K562 (cell line): ENCODE measurements around the gene POLR3GL. TPM values are rescaled to one million over a fixed set of nuclear protein-coding genes. Genes with fewer than 3 reads are reported as not detected.

ENCODE experiments used
- ARHGAP35 ChIP-seq: fragments of 450-650 bp; IDR thresholded peaks from 2 replicates; pipeline ENCODE4 v1.6.1; 2018; ENCODE audit not compliant: partially characterized antibody
- CEBPB ChIP-seq: fragments of 450-650 bp; IDR thresholded peaks from 2 replicates; pipeline ENCODE4 v1.6.1; 2016; ENCODE audit warnings: missing genetic modification characterization, missing compliant biosample characterization
- CHCHD3 ChIP-seq: fragments of 250-450 bp; sonication (Bioruptor Pico); IDR thresholded peaks from 2 replicates; pipeline ENCODE4 v2.1.2; 2022; ENCODE audit warnings: mild to moderate bottlenecking
- FOXJ2 ChIP-seq: fragments of 200-800 bp; sonication (Bioruptor generic); IDR thresholded peaks from 2 replicates; pipeline ENCODE4 v1.6.1; 2016; ENCODE audit warnings: missing genetic modification characterization, missing compliant biosample characterization
- HDAC2 ChIP-seq: fragments of 450-650 bp; IDR thresholded peaks from 2 replicates; pipeline ENCODE4 v1.6.1; 2016; ENCODE audit warnings: mild to moderate bottlenecking
- IFI16 ChIP-seq: fragments of 250-450 bp; sonication (Bioruptor Pico); IDR thresholded peaks from 2 replicates; pipeline ENCODE4 v2.1.2; 2022; ENCODE audit warnings: mild to moderate bottlenecking, inconsistent platforms
- MCM2 ChIP-seq: fragments of 450-650 bp; IDR thresholded peaks from 2 replicates; pipeline ENCODE4 v1.6.1; 2017; ENCODE audit warnings: low read depth, mild to moderate bottlenecking
- NR3C1 ChIP-seq: sonication (generic); formaldehyde crosslinking; IDR thresholded peaks from 2 replicates; pipeline ENCODE4 v1.8.1; 2022; ENCODE audit warnings: missing genetic modification reagents
- PHF20 ChIP-seq: fragments of 450-650 bp; IDR thresholded peaks from 2 replicates; pipeline ENCODE4 v1.6.1; 2018; ENCODE audit not compliant: partially characterized antibody
- RNF2 ChIP-seq: sonication (generic); IDR thresholded peaks from 2 replicates; pipeline ENCODE4 v1.6.1; 2016
- SAFB ChIP-seq: fragments of 200-400 bp; formaldehyde crosslinking; IDR thresholded peaks from 2 replicates; pipeline ENCODE4 v1.6.1; 2017; ENCODE audit warnings: low read depth, low read length, borderline replicate concordance
- ZNF408 ChIP-seq: fragments of 250-450 bp; sonication (Bioruptor Pico); IDR thresholded peaks from 2 replicates; pipeline ENCODE4 v1.4.0; 2020; ENCODE audit warnings: low read depth, mild to moderate bottlenecking, moderate library complexity
- ZNF830 ChIP-seq: fragments of 250-450 bp; sonication (Bioruptor Pico); IDR thresholded peaks from 2 replicates; pipeline ENCODE4 v1.5.0; 2021; ENCODE audit warnings: mild to moderate bottlenecking
- polyA plus RNA-seq, 8 experiments: library from polyadenylated mRNA; depleted of rRNA in 4 of 8; stranded (reverse) in 5 of 8; unstranded in 3 of 8; fragments of >200 nt; fragmentation: Nextera tagmentation in 2 of 8; fragmentation: Illumina TruSeq in 1 of 8; extraction: Ambion mirVana in 2 of 8; extraction: Trizol in 1 of 8; gene quantifications; 2 replicates each; pipeline versions ENCODE4 v1.2.1 to v1.2.3, GENCODE V29; 2011 to 2014; ENCODE audit warnings: inconsistent platforms in 1 of 8, missing spikeins in 1 of 8
- total RNA-seq, 7 experiments: library from RNA; depleted of rRNA in 6 of 7; stranded (reverse); fragments of >200 nt in 6 of 7; fragmentation: Illumina TruSeq in 2 of 7; extraction: Trizol in 2 of 7; gene quantifications; 2 replicates each; pipeline versions ENCODE4 v1.2.1 to v1.2.3, GENCODE V29; 2011 to 2021; ENCODE audit warnings: low replicate concordance in 1 of 7
- TF ChIP-seq, protein P1 (sequence below), 3 experiments: fragments of 200-800 bp in 1 of 3; fragments of 250-450 bp in 1 of 3; fragments of 450-650 bp in 1 of 3; sonication (Bioruptor Pico) in 1 of 3; sonication (Bioruptor generic) in 1 of 3; formaldehyde crosslinking in 1 of 3; IDR thresholded peaks; 2 replicates each; pipeline versions ENCODE4 v1.6.1 to v1.8.0; 2016 to 2022; ENCODE audit warnings: mild to moderate bottlenecking in 2 of 3, missing genetic modification characterization in 2 of 3, missing compliant biosample characterization in 1 of 3, moderate library complexity in 1 of 3
- TF ChIP-seq, protein P2 (sequence below): sonication (generic); formaldehyde crosslinking; IDR thresholded peaks from 2 replicates; pipeline ENCODE4 v1.8.0; 2022; ENCODE audit warnings: missing genetic modification reagents, mild to moderate bottlenecking, borderline replicate concordance
- TF ChIP-seq, protein P3 (sequence below), 2 experiments: fragments of 200-800 bp in 1 of 2; sonication (Bioruptor generic) in 1 of 2; sonication (generic) in 1 of 2; formaldehyde crosslinking in 1 of 2; IDR thresholded peaks in 1 of 2; conservative IDR thresholded peaks in 1 of 2; 2 replicates each; pipeline versions ENCODE4 v1.5.0 to v1.6.1; 2016 to 2020; ENCODE audit warnings: missing compliant biosample characterization in 1 of 2, missing genetic modification characterization in 1 of 2, missing genetic modification reagents in 1 of 2
- TF ChIP-seq, protein P4 (sequence below): sonication (generic); formaldehyde crosslinking; IDR thresholded peaks from 2 replicates; pipeline ENCODE4 v1.8.0; 2022; ENCODE audit warnings: missing genetic modification reagents, mild to moderate bottlenecking, moderate library complexity, borderline replicate concordance
- TF ChIP-seq, protein P5 (sequence below): sonication (generic); formaldehyde crosslinking; IDR thresholded peaks from 2 replicates; pipeline ENCODE4 v1.8.1; 2023; ENCODE audit warnings: mild to moderate bottlenecking, missing genetic modification reagents

Gene POLR3GL
- total and polyA plus RNA-seq, 9 of the 15 experiments (the other 6 are each of a cell fraction or from before 2014, with no cell fraction given): 14.6 to 48.4 (median 38.2) TPM

DNA sequence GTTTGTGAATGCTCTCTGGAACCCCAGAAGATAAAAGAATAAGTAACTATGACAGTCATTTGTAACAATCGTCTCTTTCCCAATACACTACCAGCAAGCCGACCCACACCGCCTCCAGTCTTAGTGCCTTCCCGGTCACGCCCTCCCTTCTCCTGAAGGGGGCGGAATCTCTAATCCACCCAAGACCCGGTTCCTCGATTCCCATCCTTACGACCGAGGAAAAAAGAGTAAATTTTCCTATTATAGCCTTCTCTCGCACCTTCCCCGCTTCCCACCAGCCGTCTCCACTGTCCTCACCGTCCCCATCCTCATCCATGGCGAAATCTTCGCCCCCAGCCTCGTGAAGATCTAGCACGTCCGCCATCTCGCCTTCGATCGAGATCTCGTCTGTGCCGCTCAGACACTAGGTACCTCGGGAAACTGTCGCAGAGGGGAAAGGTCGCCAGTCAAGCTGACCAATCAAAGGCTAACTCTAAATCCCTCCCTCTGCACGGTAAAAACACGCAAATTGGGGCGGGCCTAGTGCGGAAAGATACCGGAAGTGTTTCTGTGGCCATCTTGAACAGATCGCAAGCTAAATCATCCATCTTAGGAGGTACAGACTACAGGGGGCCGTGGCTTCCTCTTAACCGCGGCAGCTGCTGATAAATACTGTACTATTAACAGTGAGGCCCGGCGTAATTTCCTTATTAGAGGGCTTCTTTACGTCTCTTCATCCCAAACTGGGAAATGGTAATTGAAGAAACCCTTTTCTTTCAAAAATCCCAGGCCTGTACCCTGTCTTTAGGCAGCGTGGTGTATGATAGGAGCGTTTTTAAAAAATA, 37.2 kb upstream of the POLR3GL start, which contains the start of gene RBM8A (continued):
- TF ChIP-seq, protein P1, sequence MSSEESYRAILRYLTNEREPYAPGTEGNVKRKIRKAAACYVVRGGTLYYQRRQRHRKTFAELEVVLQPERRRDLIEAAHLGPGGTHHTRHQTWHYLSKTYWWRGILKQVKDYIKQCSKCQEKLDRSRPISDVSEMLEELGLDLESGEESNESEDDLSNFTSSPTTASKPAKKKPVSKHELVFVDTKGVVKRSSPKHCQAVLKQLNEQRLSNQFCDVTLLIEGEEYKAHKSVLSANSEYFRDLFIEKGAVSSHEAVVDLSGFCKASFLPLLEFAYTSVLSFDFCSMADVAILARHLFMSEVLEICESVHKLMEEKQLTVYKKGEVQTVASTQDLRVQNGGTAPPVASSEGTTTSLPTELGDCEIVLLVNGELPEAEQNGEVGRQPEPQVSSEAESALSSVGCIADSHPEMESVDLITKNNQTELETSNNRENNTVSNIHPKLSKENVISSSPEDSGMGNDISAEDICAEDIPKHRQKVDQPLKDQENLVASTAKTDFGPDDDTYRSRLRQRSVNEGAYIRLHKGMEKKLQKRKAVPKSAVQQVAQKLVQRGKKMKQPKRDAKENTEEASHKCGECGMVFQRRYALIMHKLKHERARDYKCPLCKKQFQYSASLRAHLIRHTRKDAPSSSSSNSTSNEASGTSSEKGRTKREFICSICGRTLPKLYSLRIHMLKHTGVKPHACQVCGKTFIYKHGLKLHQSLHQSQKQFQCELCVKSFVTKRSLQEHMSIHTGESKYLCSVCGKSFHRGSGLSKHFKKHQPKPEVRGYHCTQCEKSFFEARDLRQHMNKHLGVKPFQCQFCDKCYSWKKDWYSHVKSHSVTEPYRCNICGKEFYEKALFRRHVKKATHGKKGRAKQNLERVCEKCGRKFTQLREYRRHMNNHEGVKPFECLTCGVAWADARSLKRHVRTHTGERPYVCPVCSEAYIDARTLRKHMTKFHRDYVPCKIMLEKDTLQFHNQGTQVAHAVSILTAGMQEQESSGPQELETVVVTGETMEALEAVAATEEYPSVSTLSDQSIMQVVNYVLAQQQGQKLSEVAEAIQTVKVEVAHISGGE (CRISPR knock-in tag; IDR thresholded peaks at IDR 0.05): no peak; a peak in 1 of 6 replicates
- TF ChIP-seq, protein P2, sequence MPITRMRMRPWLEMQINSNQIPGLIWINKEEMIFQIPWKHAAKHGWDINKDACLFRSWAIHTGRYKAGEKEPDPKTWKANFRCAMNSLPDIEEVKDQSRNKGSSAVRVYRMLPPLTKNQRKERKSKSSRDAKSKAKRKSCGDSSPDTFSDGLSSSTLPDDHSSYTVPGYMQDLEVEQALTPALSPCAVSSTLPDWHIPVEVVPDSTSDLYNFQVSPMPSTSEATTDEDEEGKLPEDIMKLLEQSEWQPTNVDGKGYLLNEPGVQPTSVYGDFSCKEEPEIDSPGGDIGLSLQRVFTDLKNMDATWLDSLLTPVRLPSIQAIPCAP (CRISPR knock-in tag): no peak
- TF ChIP-seq ARHGAP35 (peak; percentile 81), HDAC2 (peak; percentile 96), SAFB (no peak), FOXJ2 (tag) (peak; percentile 59), CEBPB (peak; percentile 64), RNF2 (peak; percentile 83; the same call in 1 of the 2 replicates), NR3C1 (CRISPR knock-in tag) (no peak), PHF20 (peak; percentile 97), CHCHD3 (CRISPR knock-in tag) (no peak), ZNF830 (CRISPR knock-in tag) (no peak), MCM2 (no peak), IFI16 (no peak), ZNF408 (CRISPR knock-in tag) (no peak)
- TF ChIP-seq, protein P3, sequence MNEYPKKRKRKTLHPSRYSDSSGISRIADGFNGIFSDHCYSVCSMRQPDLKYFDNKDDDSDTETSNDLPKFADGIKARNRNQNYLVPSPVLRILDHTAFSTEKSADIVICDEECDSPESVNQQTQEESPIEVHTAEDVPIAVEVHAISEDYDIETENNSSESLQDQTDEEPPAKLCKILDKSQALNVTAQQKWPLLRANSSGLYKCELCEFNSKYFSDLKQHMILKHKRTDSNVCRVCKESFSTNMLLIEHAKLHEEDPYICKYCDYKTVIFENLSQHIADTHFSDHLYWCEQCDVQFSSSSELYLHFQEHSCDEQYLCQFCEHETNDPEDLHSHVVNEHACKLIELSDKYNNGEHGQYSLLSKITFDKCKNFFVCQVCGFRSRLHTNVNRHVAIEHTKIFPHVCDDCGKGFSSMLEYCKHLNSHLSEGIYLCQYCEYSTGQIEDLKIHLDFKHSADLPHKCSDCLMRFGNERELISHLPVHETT (CRISPR knock-in tag; conservative IDR thresholded peaks at IDR 0.05 in 1 of 2, IDR thresholded peaks at IDR 0.05 in 1 of 2): peak in 1 of 2 experiments; percentile 63; a peak in 2 of 4 replicates
- TF ChIP-seq, protein P4, sequence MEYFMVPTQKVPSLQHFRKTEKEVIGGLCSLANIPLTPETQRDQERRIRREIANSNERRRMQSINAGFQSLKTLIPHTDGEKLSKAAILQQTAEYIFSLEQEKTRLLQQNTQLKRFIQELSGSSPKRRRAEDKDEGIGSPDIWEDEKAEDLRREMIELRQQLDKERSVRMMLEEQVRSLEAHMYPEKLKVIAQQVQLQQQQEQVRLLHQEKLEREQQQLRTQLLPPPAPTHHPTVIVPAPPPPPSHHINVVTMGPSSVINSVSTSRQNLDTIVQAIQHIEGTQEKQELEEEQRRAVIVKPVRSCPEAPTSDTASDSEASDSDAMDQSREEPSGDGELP: peak; percentile 82
- TF ChIP-seq, protein P5, sequence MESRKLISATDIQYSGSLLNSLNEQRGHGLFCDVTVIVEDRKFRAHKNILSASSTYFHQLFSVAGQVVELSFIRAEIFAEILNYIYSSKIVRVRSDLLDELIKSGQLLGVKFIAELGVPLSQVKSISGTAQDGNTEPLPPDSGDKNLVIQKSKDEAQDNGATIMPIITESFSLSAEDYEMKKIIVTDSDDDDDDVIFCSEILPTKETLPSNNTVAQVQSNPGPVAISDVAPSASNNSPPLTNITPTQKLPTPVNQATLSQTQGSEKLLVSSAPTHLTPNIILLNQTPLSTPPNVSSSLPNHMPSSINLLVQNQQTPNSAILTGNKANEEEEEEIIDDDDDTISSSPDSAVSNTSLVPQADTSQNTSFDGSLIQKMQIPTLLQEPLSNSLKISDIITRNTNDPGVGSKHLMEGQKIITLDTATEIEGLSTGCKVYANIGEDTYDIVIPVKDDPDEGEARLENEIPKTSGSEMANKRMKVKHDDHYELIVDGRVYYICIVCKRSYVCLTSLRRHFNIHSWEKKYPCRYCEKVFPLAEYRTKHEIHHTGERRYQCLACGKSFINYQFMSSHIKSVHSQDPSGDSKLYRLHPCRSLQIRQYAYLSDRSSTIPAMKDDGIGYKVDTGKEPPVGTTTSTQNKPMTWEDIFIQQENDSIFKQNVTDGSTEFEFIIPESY (CRISPR knock-in tag): no peak
